Measurements from ENCODE around the gene ATP5F1E.
"Not testable (repeated sequence)": the region's sequence is repeated elsewhere in the genome, so short reads cannot be mapped to it uniquely, and the experiment has no call there.

The ATP5F1E gene

GRCh38 chr20:59042796-59043631 is 10.9 kb upstream of the ATP5F1E start:
- WGBS, result 24% methylated on average over 66 of the region's 66 CpGs

GRCh38 chr20:59042151-59042795 is 10.1 kb upstream of the ATP5F1E start, which contains the start of gene PRELID3B:
Gene PRELID3B, minus strand, starts transcription at chr20:59042786. Its CDS starts 56 bp downstream, at chr20:59042730.
- 5% methylated on average over 50 of the region's 50 CpGs for WGBS
- peaks cover 9% of the 10 kb centered on the region; the same call in 1 of the 2 replicates for H3K4me1 ChIP-seq (ENCODE audit: insufficient read depth, low read length)
- H3K27ac ChIP-seq (ENCODE audit: low read depth, low read length), result peak within 1 kb of the TSS; percentile 49; the same call in 1 of the 2 replicates

More at GRCh38 chr20:59042796-59043631, 10.9 kb upstream of the ATP5F1E start:
- no peaks in the 10 kb centered on the region for H3K9me3 ChIP-seq (ENCODE audit: insufficient read depth, low read depth, low read length)
- H3K4me3 ChIP-seq (ENCODE audit: low read length), result peak overlapping the region; percentile 77
- H3K36me3 ChIP-seq (ENCODE audit: insufficient read depth, low read length), result peaks cover 9% of the 10 kb centered on the region
- peaks cover 9% of the 10 kb centered on the region; the same call in 1 of the 2 replicates for H3K4me1 ChIP-seq (ENCODE audit: insufficient read depth, low read length)
- H3K27me3 ChIP-seq (ENCODE audit: insufficient read depth, low read length), result peaks cover 10% of the 10 kb centered on the region; the same call in 1 of the 2 replicates
- no peak overlapping the region; the same call in 1 of the 2 replicates for H3K27ac ChIP-seq (ENCODE audit: low read depth, low read length)
- H3K9ac ChIP-seq (ENCODE audit: low read depth, low read length), result peak overlapping the region; percentile 58; the same call in 1 of the 2 replicates

GRCh38 chr20:59041487-59041886 is 9.4 kb upstream of the ATP5F1E start:
- H3K4me1 ChIP-seq (ENCODE audit: insufficient read depth, low read length); H3K9ac ChIP-seq (ENCODE audit: low read depth, low read length); H3K27me3 ChIP-seq (ENCODE audit: insufficient read depth, low read length); H3K27ac ChIP-seq (ENCODE audit: low read depth, low read length); H3K9me3 ChIP-seq (ENCODE audit: insufficient read depth, low read depth, low read length): not testable (repeated sequence)
- 95% methylated on average over 16 of the region's 16 CpGs for WGBS
- Histone ChIP-seq H3K36me3 (ENCODE audit: insufficient read depth, low read length) (peaks cover 25% of the 10 kb centered on the region), H3K4me3 (ENCODE audit: low read length) (peak overlapping the region; percentile 77)

More at GRCh38 chr20:59042151-59042795, 10.1 kb upstream of the ATP5F1E start, which contains the start of gene PRELID3B:
- H3K9me3 ChIP-seq (ENCODE audit: insufficient read depth, low read depth, low read length), result no peaks in the 10 kb centered on the region
- peak within 1 kb of the TSS; percentile 68 for H3K9ac ChIP-seq (ENCODE audit: low read depth, low read length)
- H3K27me3 ChIP-seq (ENCODE audit: insufficient read depth, low read length), result peaks cover 3% of the 10 kb centered on the region; the same call in 1 of the 2 replicates
- peaks cover 17% of the 10 kb centered on the region for H3K36me3 ChIP-seq (ENCODE audit: insufficient read depth, low read length)
- peak within 1 kb of the TSS; percentile 77 for H3K4me3 ChIP-seq (ENCODE audit: low read length)

GRCh38 chr20:59040667-59041066 is 8.5 kb upstream of the ATP5F1E start:
- Histone ChIP-seq H3K9ac (ENCODE audit: low read depth, low read length) (no peak overlapping the region), H3K27me3 (ENCODE audit: insufficient read depth, low read length) (no peaks in the 10 kb centered on the region; the same call in 1 of the 2 replicates), H3K4me1 (ENCODE audit: insufficient read depth, low read length) (peaks cover 9% of the 10 kb centered on the region; the same call in 1 of the 2 replicates), H3K9me3 (ENCODE audit: insufficient read depth, low read depth, low read length) (no peaks in the 10 kb centered on the region), H3K4me3 (ENCODE audit: low read length) (no peak overlapping the region), H3K36me3 (ENCODE audit: insufficient read depth, low read length) (peaks cover 33% of the 10 kb centered on the region), H3K27ac (ENCODE audit: low read depth, low read length) (no peak overlapping the region)
- 94% methylated on average over 5 of the region's 5 CpGs for WGBS

- Histone ChIP-seq H3K4me3 (ENCODE audit: low read length) (no peak overlapping the region), H3K4me1 (ENCODE audit: insufficient read depth, low read length) (peaks cover 9% of the 10 kb centered on the region; the same call in 1 of the 2 replicates), H3K36me3 (ENCODE audit: insufficient read depth, low read length) (peaks cover 47% of the 10 kb centered on the region), H3K9ac (ENCODE audit: low read depth, low read length) (no peak overlapping the region), H3K27ac (ENCODE audit: low read depth, low read length) (no peak overlapping the region), H3K27me3 (ENCODE audit: insufficient read depth, low read length) (no peaks in the 10 kb centered on the region; the same call in 1 of the 2 replicates), H3K9me3 (ENCODE audit: insufficient read depth, low read depth, low read length) (no peaks in the 10 kb centered on the region)
- 93% methylated on average over 1 of the region's 1 CpG for WGBS
Measured at GRCh38 chr20:59039233-59039632, 7.1 kb upstream of the ATP5F1E start.

GRCh38 chr20:59037386-59037785 is 5.3 kb upstream of the ATP5F1E start:
- Histone ChIP-seq H3K4me1 (ENCODE audit: insufficient read depth, low read length) (0 out of 2 replicates have a peak, but pooled peaks cover 4% of the 10 kb centered on the region), H3K9ac (ENCODE audit: low read depth, low read length) (no peak overlapping the region)

GRCh38 chr20:59035381-59035780 is 3.2 kb upstream of the ATP5F1E start:
- Histone ChIP-seq H3K4me3 (ENCODE audit: low read length) (no peak overlapping the region), H3K27me3 (ENCODE audit: insufficient read depth, low read length) (peaks cover 16% of the 10 kb centered on the region), H3K4me1 (ENCODE audit: insufficient read depth, low read length) (peaks cover 8% of the 10 kb centered on the region; the same call in 1 of the 2 replicates), H3K27ac (ENCODE audit: low read depth, low read length) (no peak overlapping the region), H3K9ac (ENCODE audit: low read depth, low read length) (no peak overlapping the region), H3K36me3 (ENCODE audit: insufficient read depth, low read length) (peaks cover 59% of the 10 kb centered on the region), H3K9me3 (ENCODE audit: insufficient read depth, low read depth, low read length) (no peaks in the 10 kb centered on the region)
- WGBS, result 95% methylated on average over 3 of the region's 3 CpGs

More at GRCh38 chr20:59037386-59037785, 5.3 kb upstream of the ATP5F1E start:
- Histone ChIP-seq H3K27ac (ENCODE audit: low read depth, low read length) (no peak overlapping the region), H3K4me3 (ENCODE audit: low read length) (no peak overlapping the region), H3K9me3 (ENCODE audit: insufficient read depth, low read depth, low read length) (no peaks in the 10 kb centered on the region), H3K36me3 (ENCODE audit: insufficient read depth, low read length) (peaks cover 55% of the 10 kb centered on the region), H3K27me3 (ENCODE audit: insufficient read depth, low read length) (no peaks in the 10 kb centered on the region)
- 96% methylated on average over 12 of the region's 12 CpGs for WGBS

- peaks cover 75% of the 10 kb centered on the region for H3K36me3 ChIP-seq (ENCODE audit: insufficient read depth, low read length)
- H3K27me3 ChIP-seq (ENCODE audit: insufficient read depth, low read length), result peaks cover 33% of the 10 kb centered on the region
- H3K9ac ChIP-seq (ENCODE audit: low read depth, low read length), result no peak overlapping the region
- H3K4me1 ChIP-seq (ENCODE audit: insufficient read depth, low read length), result peaks cover 17% of the 10 kb centered on the region
- no peak overlapping the region for H3K4me3 ChIP-seq (ENCODE audit: low read length)
- WGBS, result 91% methylated on average over 2 of the region's 2 CpGs
- no peaks in the 10 kb centered on the region for H3K9me3 ChIP-seq (ENCODE audit: insufficient read depth, low read depth, low read length)
- no peak overlapping the region for H3K27ac ChIP-seq (ENCODE audit: low read depth, low read length)
Measured at GRCh38 chr20:59033616-59034165, 1.6 kb upstream of the ATP5F1E start.

- no CpG with 5 or more reads among the region's 1 CpG for WGBS
- peaks cover 77% of the 10 kb centered on the region for H3K36me3 ChIP-seq (ENCODE audit: insufficient read depth, low read length)
- peak overlapping the region; percentile 96 for H3K4me3 ChIP-seq (ENCODE audit: low read length)
- peaks cover 39% of the 10 kb centered on the region for H3K27me3 ChIP-seq (ENCODE audit: insufficient read depth, low read length)
- no peak overlapping the region for H3K27ac ChIP-seq (ENCODE audit: low read depth, low read length)
- H3K9ac ChIP-seq (ENCODE audit: low read depth, low read length), result peak overlapping the region; percentile 55; the same call in 1 of the 2 replicates
- H3K4me1 ChIP-seq (ENCODE audit: insufficient read depth, low read length), result peaks cover 17% of the 10 kb centered on the region
- H3K9me3 ChIP-seq (ENCODE audit: insufficient read depth, low read depth, low read length), result no peaks in the 10 kb centered on the region
Measured at GRCh38 chr20:59033093-59033492, 958 bp upstream of the ATP5F1E start.

GRCh38 chr20:59032713-59033059 is 551 bp upstream of the ATP5F1E start:
- WGBS, result 4% methylated on average over 13 of the region's 13 CpGs
- H3K27ac ChIP-seq (ENCODE audit: low read depth, low read length), result 0 out of 2 replicates have a peak overlapping the region, but pooled peaks have one; percentile 12
- peaks cover 77% of the 10 kb centered on the region for H3K36me3 ChIP-seq (ENCODE audit: insufficient read depth, low read length)

More at GRCh38 chr20:59032713-59033059, 551 bp upstream of the ATP5F1E start:
- no peaks in the 10 kb centered on the region for H3K9me3 ChIP-seq (ENCODE audit: insufficient read depth, low read depth, low read length)
- H3K4me1 ChIP-seq (ENCODE audit: insufficient read depth, low read length), result peaks cover 17% of the 10 kb centered on the region
- H3K27me3 ChIP-seq (ENCODE audit: insufficient read depth, low read length), result peaks cover 43% of the 10 kb centered on the region
- peak overlapping the region; percentile 96 for H3K4me3 ChIP-seq (ENCODE audit: low read length)
- peak overlapping the region; percentile 55 for H3K9ac ChIP-seq (ENCODE audit: low read depth, low read length)
